RWPE1 (cell line): ENCODE results near the gene DNAH11.

Experiments used
- CTCF ChIA-PET: fragments of 350-600 bp; sonication (Branson Sonifier 250); formaldehyde crosslinking; extraction: SDS; loops from one replicate; lab custom pipeline; 2021; lab: Yijun Ruan, JAX
- POLR2A ChIA-PET: fragments of 400-600 bp; formaldehyde crosslinking; extraction: SDS; loops from one replicate; lab custom pipeline; 2020; ENCODE audit warnings: antibody characterized with exemption; ENCODE audit not compliant: low non-redundant PET; lab: Yijun Ruan, JAX
- DNase-seq: peaks from one replicate; pipeline ENCODE4 v3.0.0; 2012; ENCODE audit warnings: low spot score
- H3K27ac ChIP-seq: fragments of 450-650 bp; 2 replicates; pipeline ENCODE4 v1.5.1; 2017
- TF ChIP-seq, protein P1 (sequence below): fragments of 450-650 bp; conservative IDR thresholded peaks from 2 replicates; pipeline ENCODE4 v1.5.1; 2017; ENCODE audit warnings: low read depth, mild to moderate bottlenecking

DNAH11 gene

GRCh38 chr7:21717323-21717722 lies 174.5 kb downstream of the DNAH11 start:
- CTCF ChIA-PET: no interaction called here
- no peak overlapping the region for H3K27ac ChIP-seq
- DNase-seq: no peak
- TF ChIP-seq, protein P1, sequence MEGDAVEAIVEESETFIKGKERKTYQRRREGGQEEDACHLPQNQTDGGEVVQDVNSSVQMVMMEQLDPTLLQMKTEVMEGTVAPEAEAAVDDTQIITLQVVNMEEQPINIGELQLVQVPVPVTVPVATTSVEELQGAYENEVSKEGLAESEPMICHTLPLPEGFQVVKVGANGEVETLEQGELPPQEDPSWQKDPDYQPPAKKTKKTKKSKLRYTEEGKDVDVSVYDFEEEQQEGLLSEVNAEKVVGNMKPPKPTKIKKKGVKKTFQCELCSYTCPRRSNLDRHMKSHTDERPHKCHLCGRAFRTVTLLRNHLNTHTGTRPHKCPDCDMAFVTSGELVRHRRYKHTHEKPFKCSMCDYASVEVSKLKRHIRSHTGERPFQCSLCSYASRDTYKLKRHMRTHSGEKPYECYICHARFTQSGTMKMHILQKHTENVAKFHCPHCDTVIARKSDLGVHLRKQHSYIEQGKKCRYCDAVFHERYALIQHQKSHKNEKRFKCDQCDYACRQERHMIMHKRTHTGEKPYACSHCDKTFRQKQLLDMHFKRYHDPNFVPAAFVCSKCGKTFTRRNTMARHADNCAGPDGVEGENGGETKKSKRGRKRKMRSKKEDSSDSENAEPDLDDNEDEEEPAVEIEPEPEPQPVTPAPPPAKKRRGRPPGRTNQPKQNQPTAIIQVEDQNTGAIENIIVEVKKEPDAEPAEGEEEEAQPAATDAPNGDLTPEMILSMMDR: no peak
- POLR2A ChIA-PET: no interaction called here

DNA sequence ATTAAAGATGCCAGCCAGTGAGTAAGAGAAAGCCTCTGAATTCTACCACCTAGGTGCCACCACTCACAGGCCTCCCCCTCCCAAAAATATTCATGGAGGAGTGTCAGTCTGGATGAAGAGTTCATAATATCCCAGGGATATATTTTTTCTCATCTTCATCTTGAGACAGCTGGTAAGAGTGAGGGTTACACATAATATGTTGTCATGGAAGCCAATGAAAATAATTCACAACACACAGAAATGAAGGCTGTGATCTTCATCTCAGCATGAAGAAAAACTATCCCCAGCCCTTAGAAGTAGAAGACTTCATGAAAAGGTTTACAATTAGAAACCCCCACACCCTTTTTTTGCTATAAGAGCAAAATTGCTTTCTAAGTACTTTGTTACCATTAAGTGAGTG lies 175.6 kb downstream of the DNAH11 start:
- POLR2A ChIA-PET: no interaction called here
- CTCF ChIA-PET: interaction anchor here (0.7 kb wide), 1 partner anchor 78 kb away, joined by 3 read pairs; no protein-coding TSS in a partner anchor
- no peak for DNase-seq
- no peak overlapping the region for H3K27ac ChIP-seq
- TF ChIP-seq, protein P1: no peak

DNA sequence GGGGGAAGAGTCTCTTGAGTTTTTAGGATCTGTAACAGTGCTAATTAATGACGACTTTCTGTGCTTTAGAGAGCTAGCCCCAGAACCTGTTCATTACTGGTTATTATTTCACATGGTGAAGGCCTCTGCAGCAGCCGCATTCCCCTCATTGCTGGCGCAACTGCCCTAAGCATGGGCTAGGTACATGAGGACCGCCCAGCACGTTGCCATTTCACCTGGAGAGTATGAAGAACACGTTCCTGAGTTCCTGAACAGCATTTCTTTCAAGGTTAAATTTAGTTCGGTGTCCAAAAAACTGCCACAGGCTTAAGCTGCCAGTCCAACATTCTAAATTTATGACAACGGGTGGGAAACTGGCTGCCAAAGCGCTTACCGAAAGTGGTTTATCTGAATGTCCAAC lies 177.0 kb downstream of the DNAH11 start:
- CTCF ChIA-PET: no interaction called here

DNA sequence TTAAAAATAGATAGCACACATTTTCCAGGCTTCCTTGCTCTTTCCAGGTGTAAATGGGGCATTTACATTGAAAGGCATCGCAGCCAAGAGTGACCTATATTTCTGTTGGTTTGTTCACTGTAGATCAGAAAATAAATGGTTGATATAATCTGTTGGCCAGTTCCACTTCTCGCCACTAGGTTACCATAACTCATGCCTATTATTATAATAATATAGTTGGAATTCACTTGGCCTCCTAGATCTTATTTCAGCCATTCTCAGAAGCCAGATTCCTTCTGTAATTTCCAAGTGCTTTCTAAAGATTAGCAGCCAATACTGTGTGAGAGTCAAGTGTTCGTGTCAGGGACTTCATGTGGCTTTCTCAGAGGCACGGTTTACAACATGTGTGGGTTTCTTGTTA lies 179.5 kb downstream of the DNAH11 start:
- POLR2A ChIA-PET: no interaction called here
- peak; percentile 11 for DNase-seq
- CTCF ChIA-PET: no interaction called here
- TF ChIP-seq, protein P1: 0 out of 2 replicates have a peak, but pooled peaks have one; percentile 20
- H3K27ac ChIP-seq: no peak overlapping the region

More for the DNA sequence above, 177.0 kb downstream of the DNAH11 start:
- TF ChIP-seq, protein P1: no peak
- DNase-seq: no peak
- POLR2A ChIA-PET: no interaction called here
- H3K27ac ChIP-seq: no peak overlapping the region

DNA sequence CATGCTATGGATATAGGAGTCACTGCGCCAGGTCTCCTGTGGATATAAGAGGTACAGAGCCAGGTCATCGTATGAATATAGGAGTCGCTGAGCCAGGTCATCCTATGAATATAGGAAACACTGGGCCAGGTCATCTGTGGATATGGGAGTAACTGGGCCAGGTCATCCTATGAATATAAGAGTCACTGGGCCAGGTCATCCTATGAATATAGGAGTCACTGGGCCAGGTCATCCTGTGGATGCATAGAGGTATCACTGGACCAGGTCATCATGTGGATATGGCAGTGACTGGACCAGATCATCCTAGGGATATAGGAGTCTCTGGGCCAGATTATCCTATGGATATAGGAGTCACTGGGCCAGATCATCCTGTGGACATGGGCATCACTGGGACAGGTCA lies 181.7 kb downstream of the DNAH11 start:
- POLR2A ChIA-PET: no interaction called here

DNA sequence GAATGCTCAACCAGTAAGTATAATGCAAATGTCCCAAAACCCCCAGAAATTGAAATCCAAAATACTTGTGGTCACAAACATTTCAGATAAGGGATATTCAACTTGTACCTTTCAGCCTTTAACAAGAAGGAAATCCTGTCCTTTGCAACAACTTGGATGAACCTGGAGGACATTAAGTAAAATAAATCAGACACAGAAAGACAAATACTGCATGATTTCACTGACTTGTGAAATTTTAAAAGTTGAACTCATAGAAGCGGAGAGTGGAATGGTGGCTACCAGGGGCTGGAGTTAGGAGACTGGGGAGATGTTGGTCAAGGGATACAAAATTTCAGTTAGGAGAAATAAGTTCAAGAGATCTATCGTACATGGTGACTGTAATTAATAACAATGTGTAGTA lies 187.6 kb downstream of the DNAH11 start:
- DNase-seq: no peak
- POLR2A ChIA-PET: no interaction called here
- TF ChIP-seq, protein P1: no peak
- H3K27ac ChIP-seq: no peak overlapping the region
- CTCF ChIA-PET: no interaction called here

More for the DNA sequence above, 181.7 kb downstream of the DNAH11 start:
- no peak overlapping the region for H3K27ac ChIP-seq
- no peak for DNase-seq
- CTCF ChIA-PET: no interaction called here
- TF ChIP-seq, protein P1: no peak
